GM11168 (cell line): Measurements from ENCODE around the gene IL17A.

Experiments used
- in situ Hi-C: fragments of 300-500 bp; cut with MboI; formaldehyde crosslinking; loops from one replicate; pipeline ENCODE4 v1.12.0; 2022; ENCODE audit warnings: low sequenced_read_pairs; ENCODE audit not compliant: unreplicated experiment

IL17A gene

DNA sequence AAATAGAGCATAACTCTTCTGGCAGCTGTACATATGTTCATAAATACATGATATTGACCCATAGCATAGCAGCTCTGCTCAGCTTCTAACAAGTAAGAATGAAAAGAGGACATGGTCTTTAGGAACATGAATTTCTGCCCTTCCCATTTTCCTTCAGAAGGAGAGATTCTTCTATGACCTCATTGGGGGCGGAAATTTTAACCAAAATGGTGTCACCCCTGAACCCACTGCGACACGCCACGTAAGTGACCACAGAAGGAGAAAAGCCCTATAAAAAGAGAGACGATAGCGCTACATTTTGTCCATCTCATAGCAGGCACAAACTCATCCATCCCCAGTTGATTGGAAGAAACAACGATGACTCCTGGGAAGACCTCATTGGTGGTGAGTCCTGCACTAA, at the start of gene IL17A:
IL17A (plus strand) TSS at position 301 of the 400 bp plus-strand sequence; CDS start at position 358, 57 bp downstream.
- in situ Hi-C loops = no loop called here

DNA sequence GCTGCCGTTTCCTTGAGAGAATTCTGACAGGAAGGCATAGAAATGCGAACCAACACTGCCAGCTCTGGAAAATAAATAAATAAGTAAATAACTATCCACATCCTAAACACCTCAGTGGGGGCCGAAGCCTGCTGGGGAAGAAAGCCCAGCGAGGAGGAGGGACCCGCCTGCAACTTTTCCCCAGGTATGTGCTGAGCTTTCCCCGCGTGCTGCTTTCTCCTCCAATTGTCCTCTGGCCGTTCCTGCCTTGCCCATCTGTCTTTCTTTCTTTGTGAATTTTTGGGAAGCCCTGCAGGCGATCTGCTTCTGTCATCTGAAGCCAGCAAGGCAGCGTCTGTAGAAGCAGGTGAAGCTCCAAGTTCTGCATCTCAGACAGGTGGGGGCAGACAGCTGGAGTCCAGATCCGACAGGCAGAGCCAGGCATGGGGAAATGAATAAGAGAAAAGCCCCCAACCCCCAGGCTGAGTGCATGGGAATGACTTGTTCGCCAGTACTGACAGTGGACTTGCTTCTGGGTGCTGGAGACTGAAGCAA, 49.2 kb upstream of the IL17A start:
- in situ Hi-C loops = no loop called here

DNA sequence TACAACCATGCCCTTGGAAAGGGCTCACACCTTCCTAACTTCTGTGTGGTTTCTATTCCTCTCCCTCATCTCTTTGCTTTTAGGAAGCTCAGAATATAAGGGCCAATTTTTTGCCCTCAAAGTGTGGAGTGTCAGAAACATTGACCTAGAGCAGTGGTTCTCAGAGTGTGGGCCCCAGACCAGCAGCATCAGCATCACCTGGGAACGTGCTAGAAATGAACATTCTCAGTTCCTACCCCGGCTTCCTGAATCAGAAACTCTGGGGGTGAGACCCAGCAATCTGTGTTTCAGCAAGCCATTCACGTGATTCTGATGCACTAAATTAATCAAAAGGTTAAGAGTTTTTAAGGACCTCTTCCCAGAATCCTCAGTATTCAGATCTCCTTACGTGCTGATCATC, 47.9 kb upstream of the IL17A start:
- in situ Hi-C loops = no loop called here

DNA sequence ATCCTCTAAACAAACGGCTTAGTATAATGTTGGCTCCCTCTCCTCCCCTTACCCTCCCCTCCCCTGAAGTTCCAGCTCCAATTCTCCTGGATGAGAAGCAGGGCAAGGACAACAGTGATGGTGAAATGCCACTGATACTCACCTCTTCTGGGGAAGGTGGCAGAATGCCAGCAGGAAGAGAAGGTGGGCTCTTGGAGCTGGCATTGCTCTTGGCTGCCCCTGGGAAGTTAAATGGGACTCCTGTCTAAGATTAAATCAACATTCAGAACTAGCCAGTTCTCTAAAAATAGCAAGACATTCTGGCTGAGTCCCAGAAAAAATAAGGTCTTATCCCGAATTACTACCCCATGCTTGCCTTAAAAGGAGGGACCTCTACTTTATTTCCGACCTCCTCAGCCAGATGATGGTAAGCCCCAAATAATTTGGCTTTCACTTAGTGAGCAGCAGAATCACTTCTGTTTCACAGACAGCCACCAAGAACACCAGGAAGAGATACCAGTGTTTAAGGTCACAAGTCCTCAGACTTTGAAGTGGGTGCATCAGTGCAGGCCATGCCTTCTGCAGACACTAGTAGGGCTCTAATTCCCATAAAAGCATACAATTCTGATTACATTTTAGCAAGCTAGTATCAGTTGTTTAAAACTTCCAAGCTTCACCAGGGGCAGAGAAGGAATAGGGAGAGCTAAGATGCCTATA, 46.0 kb upstream of the IL17A start:
- in situ Hi-C loops = no loop called here

DNA sequence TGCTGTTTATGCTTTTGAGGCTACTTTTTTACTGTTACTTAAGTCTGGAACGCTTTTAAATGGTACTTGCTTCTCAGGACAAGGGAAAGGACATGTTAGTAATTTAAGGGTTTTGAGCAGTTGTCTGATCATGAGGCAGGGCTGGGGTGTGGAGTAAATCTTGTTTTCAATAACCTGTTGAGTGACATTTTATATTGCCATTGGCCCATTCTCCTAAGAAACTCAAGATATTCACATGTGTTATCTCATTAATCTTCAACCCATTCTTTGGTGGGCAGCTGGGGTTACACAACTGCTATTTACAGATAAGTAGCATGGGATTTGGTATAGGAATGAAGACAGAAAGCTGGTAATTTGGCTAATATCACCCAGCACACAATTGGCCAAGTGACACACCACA, 44.6 kb upstream of the IL17A start:
- in situ Hi-C loops = no loop called here

DNA sequence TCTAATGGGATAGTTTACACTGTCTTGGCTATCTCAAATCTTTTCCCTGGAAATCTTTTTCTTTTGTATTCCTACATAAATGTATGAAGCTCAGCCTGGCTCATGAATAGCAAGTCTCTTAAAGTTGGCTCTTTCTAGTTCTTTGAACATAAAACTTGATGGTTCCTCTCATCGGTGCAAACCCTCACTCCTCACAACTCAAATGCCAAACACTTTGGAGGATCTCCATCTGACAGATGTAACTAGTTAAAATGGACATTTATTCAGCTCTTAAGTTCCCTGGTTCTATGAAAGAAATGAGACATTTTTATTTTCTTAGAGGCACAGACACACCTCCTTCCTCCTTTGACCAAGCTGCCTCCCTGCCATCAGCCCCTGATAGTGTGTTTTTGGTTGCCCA, 43.6 kb upstream of the IL17A start:
- in situ Hi-C loops = no loop called here

DNA sequence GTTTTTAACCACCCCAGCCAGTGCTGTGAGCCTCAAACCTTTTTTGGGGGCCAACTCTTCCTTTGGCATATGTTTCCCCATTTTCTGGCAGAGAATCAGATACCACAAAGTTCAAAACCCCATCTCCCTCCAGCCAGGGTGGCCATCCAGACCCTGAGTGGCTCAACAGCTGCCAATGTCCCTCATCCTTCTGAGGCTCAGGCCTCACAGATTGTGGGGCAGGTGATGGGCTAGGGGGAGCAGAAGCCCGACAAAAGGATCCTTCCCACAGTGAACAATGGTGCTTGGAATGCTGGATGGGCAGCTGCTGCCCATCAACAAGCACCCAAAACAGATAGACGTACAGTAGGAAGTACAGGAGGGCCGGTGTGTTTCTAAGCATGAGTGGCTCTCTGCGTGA, 42.6 kb upstream of the IL17A start:
- in situ Hi-C loops = no loop called here

DNA sequence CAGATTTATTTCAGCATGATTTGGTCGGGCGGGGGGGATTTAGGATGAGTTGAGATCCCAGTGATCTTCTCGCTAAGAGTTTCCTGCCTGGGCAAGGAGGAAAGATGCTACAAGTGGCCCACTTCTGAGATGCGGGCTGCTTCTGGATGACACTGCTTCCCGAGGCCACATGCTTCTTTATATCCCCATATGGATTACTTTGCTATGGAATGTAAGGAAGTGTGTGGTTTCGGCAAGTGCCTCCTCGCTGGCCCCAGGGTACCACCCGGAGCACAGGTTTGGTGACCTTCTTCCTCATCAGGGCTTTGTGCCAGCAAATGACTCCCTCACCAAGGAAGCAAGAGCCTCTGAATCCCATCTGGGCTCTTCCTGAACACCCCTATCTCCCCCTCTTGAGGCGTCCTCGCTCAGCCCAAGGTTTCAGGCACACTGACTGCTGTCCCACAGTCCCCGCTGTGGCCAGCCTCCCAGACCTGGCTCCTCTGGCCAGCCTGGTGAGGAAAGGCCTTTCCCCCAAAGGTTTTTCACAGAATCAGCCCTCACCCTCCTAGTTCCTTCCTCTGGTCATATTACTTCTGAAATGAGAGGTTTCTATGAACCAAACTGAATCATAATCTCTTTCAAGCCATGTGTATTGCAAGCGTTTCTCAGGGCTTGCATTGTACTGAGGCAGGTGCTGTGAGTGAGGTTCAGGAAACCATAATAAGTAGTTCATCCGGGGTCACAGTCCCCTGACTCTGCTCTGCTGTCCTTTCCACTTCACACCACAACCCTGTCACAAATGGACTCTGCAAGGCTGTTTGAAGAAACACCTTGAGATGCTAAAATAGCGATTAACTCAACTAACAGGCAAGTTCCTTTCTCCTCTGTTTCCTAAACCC, 41.7 kb upstream of the IL17A start:
- in situ Hi-C loops = no loop called here

DNA sequence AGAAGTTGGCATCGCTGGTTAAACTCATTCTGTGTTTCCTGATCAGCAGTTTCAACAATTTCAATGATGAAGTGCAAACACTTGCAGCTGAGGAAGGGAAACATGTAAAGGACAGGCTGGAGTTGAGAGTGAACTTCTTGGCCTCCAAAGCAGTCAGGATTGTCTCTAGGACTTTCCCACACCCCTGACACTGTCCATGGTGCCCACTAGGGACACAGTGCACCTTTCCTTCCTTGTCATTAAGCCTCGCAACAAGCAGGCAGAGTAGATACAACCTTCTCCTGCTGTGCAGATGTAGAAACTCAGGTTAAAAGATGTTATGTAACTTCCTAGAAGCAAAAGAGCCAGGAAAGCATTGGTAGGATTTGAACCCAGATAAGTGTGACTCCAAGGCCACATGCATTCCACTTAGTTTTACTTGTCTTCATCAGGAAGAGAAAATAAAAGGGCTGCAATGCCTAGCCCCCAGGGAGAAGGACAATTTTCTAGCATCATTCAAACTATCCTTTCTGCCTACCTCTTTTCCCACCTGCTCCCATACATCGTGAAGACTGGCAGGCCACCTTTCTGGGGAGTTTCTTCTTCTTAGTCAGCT, 39.2 kb upstream of the IL17A start:
- in situ Hi-C loops = no loop called here

DNA sequence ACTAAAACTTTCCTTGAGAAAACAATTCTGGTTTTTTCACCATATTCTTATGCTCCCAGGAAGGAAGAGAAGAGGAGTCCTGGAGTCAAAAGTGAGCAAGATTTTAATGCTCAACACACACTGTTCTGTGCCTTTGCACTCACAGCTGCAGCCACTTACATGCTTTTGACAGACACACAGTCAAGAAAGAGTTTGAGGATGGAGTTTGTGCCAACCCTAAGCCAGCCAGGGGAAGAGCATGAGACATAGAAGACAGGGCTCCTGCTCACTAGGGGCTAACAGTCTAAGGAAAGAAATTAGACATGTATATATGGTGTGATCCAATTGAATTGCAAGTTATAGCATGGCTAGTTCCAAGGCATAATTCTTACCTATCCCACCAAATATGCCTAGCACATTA, 37.1 kb upstream of the IL17A start:
- in situ Hi-C loops = no loop called here

DNA sequence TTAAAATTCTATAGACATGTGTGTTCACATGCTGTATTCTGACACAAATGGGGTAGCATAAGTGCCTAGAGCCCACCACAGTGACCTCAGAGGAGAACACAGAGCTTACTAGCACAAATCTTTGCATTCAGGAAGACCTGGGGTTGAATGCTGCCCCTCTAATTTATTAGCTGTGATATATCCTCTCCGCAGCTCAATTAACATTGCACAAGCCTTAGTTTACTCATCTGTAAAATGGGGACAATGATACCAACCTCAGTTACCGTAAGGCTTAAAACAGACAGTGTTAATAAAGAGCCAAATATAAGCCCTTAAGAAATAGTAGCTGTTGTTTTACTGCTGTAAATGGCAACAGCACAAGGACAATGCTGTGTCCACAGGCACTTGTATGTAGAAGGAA, 36.2 kb upstream of the IL17A start:
- in situ Hi-C loops = no loop called here

DNA sequence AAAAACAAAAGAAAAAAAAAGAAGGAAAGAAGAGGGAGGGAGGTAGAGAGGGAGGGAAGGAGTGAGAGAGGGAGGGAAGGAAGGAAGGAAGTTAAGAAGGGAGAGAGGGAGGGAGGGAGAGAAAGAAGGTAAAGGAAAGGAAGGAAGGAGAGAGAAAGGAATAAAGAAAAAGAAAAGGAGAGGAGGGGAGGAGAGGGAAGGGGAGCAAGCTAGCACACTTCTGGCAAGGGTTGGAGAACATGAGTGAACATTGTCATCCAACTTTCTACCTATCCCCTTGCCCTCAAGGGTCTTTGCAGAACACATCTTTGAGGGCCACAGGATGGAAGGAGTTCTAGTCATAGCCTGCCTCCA, 34.1 kb upstream of the IL17A start:
- in situ Hi-C loops = no loop called here

DNA sequence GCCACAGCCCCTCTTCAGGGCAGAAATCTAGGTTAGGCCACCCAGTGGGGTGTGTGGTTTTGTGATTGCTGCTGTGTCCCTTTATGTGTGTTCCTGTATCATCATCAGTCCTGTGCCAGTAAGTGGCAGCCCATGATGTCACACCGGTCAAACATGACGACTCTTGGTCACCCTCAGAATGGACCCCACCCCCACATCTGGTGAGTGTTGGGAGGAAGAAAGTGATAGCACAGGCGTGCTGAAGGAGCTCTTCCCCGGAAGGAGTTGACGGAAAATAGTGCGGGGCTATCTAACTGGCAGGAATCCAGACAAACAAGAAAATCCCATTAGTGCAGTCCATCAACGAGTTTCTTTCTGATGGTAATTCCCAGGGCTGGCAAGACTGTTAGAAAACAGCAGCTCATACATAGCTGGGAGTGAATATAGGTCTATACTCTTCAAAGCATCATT, 33.4 kb upstream of the IL17A start:
- in situ Hi-C loops = no loop called here

DNA sequence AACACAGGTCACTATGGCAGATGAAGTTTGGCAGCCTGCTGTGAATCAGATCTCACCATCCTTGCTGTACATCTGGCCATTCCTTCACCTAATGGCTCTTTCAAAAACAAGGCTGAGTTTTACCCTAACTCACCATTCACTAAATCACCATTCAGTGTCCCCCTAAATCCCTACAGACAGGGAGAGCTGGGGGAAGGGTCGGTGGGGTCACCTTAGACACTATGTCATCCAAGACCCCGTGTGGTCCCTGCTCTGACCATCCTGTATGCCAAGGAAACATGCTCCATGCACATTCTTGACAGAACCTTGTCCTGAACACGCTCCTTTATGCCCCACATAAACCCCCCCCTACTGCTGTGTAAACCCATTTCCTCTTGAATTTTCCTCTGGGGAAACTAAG, 31.8 kb upstream of the IL17A start:
- in situ Hi-C loops = no loop called here

DNA sequence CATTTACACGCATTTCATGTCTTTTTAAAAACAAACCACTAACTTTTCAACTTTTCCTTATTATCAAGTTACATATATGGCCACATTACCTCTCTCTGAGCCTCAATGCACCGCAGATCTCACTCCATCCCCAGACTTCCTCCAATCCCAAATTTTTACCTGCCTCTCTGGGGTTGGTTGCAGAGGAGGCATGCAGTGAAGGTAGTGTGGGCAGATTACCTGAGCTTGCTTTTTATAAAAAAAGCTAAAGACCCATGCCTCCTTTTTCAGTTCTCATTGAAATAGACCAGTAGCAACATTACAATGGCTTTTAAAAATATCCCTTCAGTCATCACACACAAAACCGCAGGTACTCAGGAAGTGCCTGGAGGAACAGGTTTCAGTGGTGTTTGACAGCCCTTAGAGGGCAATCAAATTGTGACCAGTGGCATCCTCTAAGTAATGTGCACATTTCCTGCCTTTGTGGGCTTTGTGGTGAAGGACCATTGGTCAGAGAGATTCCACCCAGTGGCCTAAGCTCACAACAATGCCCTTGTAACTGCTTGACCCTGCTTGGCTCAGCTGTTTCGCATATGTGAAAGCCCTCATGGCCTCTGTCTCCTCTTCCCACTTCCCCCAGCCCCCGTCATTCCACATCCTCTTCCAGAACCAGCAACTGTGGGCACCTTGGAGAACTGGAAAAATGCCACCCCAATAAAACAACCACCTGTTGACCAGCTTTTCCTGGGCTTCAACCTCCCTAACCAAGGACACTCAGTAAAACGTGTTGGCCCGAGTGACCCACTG, 30.2 kb upstream of the IL17A start:
- in situ Hi-C loops = no loop called here

DNA sequence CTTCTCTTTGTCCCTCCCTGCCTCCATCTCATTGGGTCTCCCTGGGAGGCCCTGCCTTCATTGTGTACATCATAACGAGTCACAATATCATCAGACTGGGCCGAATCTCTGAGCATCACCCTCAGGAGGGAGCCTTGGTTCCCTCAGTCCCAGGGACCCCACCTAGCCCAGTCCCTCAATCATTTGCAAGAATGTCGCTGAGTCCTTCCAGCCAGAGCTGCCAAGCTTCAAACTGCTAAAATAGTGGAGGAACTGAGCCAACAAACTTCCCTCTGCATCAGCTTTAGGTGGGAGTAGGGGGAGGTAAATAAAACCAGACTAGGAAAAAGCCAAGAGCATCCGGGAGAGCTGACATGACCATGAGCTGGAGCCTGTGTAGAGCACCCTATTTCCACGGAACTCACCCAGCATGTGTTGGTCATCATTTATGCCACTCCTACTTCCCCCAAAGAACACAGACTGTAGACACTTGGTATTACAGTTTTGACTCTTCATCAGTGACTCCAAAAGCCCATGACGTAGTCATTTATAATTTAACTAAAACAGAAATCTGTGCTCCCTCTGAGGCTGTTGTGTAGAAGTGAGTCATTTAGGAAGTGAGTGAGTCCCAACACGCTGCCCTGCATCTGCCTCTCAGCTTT, 28.8 kb upstream of the IL17A start:
- in situ Hi-C loops = no loop called here

DNA sequence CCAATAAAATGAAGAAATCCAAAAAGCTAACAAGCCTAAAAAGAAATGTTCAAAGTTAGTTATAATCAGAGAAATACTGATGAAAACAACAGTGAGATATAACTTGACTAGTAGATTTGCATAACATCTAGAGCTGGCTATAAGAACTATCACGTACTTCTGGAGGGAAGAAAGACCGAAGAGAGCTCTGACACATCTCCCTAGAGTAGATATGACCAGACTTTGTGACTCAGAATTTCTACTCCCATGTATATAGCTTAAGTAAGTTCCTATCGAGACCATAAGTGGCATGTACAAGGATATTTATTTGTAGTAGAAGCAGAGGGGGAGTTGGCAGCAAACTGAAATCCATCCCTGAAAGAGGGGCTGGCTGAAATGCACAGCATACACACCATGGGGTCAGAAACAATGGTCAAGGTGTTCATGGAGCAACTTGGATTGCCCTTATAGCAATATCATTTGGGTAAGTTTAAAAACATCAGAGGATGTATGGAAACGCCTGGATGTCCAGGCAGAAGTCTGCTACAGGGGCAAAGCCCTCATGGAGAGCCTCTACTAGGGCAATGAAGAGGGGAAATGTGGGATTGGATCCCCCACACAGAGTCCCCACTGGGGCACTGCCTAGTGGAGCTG, 25.6 kb upstream of the IL17A start:
- in situ Hi-C loops = loop anchor here (5.0 to 10.0 kb wide), 2 partner anchors 102 to 234 kb away; no protein-coding TSS in a partner anchor

DNA sequence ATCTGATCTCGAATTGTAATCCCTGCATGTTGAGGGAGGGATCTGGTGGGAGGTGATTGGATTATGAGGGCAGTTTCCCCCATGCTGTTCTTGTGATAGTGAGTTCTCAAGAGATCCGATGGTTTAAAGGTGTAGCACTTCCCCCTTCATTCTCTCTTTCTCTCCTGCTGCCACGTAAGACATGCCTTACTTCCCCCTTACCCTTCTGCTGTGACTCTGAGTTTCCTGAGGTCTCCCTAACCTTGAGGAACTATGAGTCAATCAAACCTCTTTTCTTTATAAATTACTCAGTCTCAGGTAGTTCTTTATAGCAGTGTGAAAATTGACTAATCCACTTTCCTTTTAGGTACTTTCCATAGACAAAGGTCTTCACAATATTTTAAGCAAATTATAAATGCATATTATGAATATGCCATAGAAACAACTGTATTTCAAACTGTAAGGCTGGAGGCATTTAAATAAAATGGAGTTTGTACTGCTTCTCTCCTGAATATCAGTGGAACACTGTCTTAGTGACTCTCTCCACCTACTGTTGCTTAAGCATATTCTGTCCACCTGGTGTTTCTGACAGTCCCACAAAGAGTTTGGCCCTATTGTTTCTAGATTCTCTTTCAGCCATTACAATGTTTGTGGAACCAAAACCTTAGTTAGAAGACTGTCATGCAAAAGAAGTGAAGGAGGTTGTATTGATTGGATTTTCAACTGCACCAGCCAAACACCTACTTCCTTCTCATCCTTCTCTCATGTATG, 24.3 kb upstream of the IL17A start:
- in situ Hi-C loops = loop anchor here (5.0 to 10.0 kb wide), 2 partner anchors 100 to 233 kb away; no protein-coding TSS in a partner anchor
